Measurements from ENCODE around the gene ADGRL1. TPM values are rescaled to one million over a fixed set of nuclear protein-coding genes. Genes with fewer than 3 reads are reported as not detected.

Gene ADGRL1
- total RNA-seq, 1 experiment from 2014 or later: 88.6 TPM

DNA sequence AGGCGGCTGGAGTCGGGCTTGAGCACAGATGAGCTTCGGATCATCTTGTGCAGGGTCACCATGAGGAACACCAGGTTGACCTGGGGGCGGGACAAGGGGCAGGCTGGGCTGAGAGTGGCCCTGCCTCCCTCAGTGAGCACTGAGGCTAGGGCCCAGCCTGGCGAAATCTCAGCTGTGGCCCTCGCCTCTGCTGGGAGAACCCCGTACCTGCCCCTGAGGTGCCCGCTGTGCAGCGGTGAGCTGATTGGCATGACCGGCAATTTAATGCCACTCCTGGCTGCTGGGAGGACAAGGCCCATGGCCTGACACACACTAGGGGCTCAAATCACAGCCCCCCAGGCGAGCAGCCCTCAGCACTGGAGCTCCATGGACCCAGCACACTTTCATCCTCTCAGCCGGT lies 49.8 kb downstream of the ADGRL1 start:
- no peak for ATAC-seq
- TF ChIP-seq ZFX (IDR thresholded peaks at IDR 0.05) (no peak), ZNF274 (IDR thresholded peaks at IDR 0.05; ENCODE audit: low read depth, low read length) (no peak)
- TF ChIP-seq, protein P1, sequence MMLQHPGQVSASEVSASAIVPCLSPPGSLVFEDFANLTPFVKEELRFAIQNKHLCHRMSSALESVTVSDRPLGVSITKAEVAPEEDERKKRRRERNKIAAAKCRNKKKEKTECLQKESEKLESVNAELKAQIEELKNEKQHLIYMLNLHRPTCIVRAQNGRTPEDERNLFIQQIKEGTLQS (IDR thresholded peaks at IDR 0.05): no peak
- DNase-seq (ENCODE audit: low read depth, low spot score): no peak
- Histone ChIP-seq H3K9ac (ENCODE audit: low read length) (no peak overlapping the region), H3K9me2 (ENCODE audit: insufficient read depth) (no peaks in the 10 kb centered on the region), H3K4me2 (ENCODE audit: low read length) (no peak overlapping the region), H3K79me2 (ENCODE audit: insufficient read depth, low read length) (no peaks in the 10 kb centered on the region), H3K27ac (ENCODE audit: low read depth, low read length) (no peak overlapping the region), H3K27me3 (ENCODE audit: insufficient read depth, low read length) (no peaks in the 10 kb centered on the region), H3K9me3 (ENCODE audit: control insufficient read depth in 1 of 2, insufficient read depth in 1 of 2, low read depth in 1 of 2, low read length in 2 of 2) (no peaks in the 10 kb centered on the region), H3K36me3 (ENCODE audit: control insufficient read depth in 1 of 2, insufficient read depth in 2 of 2, low read length in 2 of 2) (peaks cover 48 to 51% of the 10 kb centered on the region in 2 experiments), H3K4me3 (replicated peaks in 1 of 2; ENCODE audit: low read depth in 1 of 2, low read length in 2 of 2) (no peak overlapping the region), H4K20me1 (ENCODE audit: insufficient read depth) (no peaks in the 10 kb centered on the region), H3K4me1 (ENCODE audit: control insufficient read depth in 1 of 2, insufficient read depth in 2 of 2, low read length in 2 of 2) (no peaks in the 10 kb centered on the region), H2AFZ (ENCODE audit: low read depth, low read length, poor library complexity, severe bottlenecking) (no peak overlapping the region)
- RAD21 ChIA-PET (ENCODE audit: low non-redundant PET in 1 of 2, low total read pairs in 2 of 2, uncharacterized antibody in 2 of 2, unreplicated experiment in 2 of 2): no interaction called here
- POLR2A ChIA-PET: no interaction called here
- CTCF ChIA-PET: no interaction called here
- no TSS peak for BruUV-seq (replicated peaks)
- intact Hi-C loops (cut with micrococcal nuclease): no loop called here

DNA sequence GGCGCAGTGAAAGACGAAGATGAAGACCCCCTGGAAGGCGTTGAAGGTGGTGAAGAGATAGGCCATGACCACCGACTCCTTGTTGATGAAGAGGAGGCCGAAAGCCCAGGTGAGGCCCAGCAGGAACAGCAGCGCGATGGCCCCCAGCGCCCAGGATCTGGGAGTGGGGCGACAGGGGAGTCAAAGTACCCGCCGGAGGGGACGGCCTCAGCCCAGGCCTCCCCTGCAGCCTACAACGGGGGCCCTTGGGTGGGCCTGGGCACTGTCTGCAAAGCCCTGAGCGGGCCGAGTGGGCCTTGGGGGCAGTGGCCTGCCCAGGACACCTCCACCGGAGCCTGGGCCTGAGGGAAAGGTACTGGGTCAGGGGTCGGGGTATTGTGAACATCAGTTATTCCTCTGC lies 50.6 kb downstream of the ADGRL1 start:
- Histone ChIP-seq H3K9me3 (ENCODE audit: control insufficient read depth in 1 of 2, insufficient read depth in 1 of 2, low read depth in 1 of 2, low read length in 2 of 2) (no peaks in the 10 kb centered on the region), H3K79me2 (ENCODE audit: insufficient read depth, low read length) (no peaks in the 10 kb centered on the region), H3K9me2 (ENCODE audit: insufficient read depth) (no peaks in the 10 kb centered on the region), H3K4me3 (replicated peaks in 1 of 2; ENCODE audit: low read depth in 1 of 2, low read length in 2 of 2) (no peak overlapping the region), H3K4me1 (ENCODE audit: control insufficient read depth in 1 of 2, insufficient read depth in 2 of 2, low read length in 2 of 2) (no peaks in the 10 kb centered on the region), H3K27ac (ENCODE audit: low read depth, low read length) (no peak overlapping the region), H2AFZ (ENCODE audit: low read depth, low read length, poor library complexity, severe bottlenecking) (no peak overlapping the region), H3K4me2 (ENCODE audit: low read length) (no peak overlapping the region), H4K20me1 (ENCODE audit: insufficient read depth) (no peaks in the 10 kb centered on the region), H3K27me3 (ENCODE audit: insufficient read depth, low read length) (no peaks in the 10 kb centered on the region), H3K36me3 (ENCODE audit: control insufficient read depth in 1 of 2, insufficient read depth in 2 of 2, low read length in 2 of 2) (peaks cover 45 to 49% of the 10 kb centered on the region in 2 experiments), H3K9ac (ENCODE audit: low read length) (no peak overlapping the region)
- POLR2A ChIA-PET: no interaction called here
- no peak for ATAC-seq
- RAD21 ChIA-PET (ENCODE audit: low non-redundant PET in 1 of 2, low total read pairs in 2 of 2, uncharacterized antibody in 2 of 2, unreplicated experiment in 2 of 2): no interaction called here
- TF ChIP-seq SRF (IDR thresholded peaks at IDR 0.05; ENCODE audit: low read depth) (no peak), ZFX (IDR thresholded peaks at IDR 0.05) (no peak), CBX3 (IDR thresholded peaks at IDR 0.05; ENCODE audit: low read depth) (no peak), POLR2AphosphoS5 (IDR thresholded peaks at IDR 0.05; ENCODE audit: low read depth, low read length) (no peak), RAD21 (IDR thresholded peaks at IDR 0.05; ENCODE audit: low read depth) (no peak), SP1 (IDR thresholded peaks at IDR 0.05; ENCODE audit: low read depth) (no peak), SIN3A (IDR thresholded peaks at IDR 0.05; ENCODE audit: low read depth) (no peak), TCF7L2 (IDR thresholded peaks at IDR 0.05; ENCODE audit: borderline replicate concordance, extremely low read depth, insufficient read depth, insufficient read length) (no peak), EZH2 (IDR thresholded peaks at IDR 0.05) (no peak), CEBPB (IDR thresholded peaks at IDR 0.05; ENCODE audit: low read depth) (no peak)
- TF ChIP-seq, protein P2, sequence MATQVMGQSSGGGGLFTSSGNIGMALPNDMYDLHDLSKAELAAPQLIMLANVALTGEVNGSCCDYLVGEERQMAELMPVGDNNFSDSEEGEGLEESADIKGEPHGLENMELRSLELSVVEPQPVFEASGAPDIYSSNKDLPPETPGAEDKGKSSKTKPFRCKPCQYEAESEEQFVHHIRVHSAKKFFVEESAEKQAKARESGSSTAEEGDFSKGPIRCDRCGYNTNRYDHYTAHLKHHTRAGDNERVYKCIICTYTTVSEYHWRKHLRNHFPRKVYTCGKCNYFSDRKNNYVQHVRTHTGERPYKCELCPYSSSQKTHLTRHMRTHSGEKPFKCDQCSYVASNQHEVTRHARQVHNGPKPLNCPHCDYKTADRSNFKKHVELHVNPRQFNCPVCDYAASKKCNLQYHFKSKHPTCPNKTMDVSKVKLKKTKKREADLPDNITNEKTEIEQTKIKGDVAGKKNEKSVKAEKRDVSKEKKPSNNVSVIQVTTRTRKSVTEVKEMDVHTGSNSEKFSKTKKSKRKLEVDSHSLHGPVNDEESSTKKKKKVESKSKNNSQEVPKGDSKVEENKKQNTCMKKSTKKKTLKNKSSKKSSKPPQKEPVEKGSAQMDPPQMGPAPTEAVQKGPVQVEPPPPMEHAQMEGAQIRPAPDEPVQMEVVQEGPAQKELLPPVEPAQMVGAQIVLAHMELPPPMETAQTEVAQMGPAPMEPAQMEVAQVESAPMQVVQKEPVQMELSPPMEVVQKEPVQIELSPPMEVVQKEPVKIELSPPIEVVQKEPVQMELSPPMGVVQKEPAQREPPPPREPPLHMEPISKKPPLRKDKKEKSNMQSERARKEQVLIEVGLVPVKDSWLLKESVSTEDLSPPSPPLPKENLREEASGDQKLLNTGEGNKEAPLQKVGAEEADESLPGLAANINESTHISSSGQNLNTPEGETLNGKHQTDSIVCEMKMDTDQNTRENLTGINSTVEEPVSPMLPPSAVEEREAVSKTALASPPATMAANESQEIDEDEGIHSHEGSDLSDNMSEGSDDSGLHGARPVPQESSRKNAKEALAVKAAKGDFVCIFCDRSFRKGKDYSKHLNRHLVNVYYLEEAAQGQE (IDR thresholded peaks at IDR 0.05; ENCODE audit: low read depth): no peak
- TF ChIP-seq, protein P3, sequence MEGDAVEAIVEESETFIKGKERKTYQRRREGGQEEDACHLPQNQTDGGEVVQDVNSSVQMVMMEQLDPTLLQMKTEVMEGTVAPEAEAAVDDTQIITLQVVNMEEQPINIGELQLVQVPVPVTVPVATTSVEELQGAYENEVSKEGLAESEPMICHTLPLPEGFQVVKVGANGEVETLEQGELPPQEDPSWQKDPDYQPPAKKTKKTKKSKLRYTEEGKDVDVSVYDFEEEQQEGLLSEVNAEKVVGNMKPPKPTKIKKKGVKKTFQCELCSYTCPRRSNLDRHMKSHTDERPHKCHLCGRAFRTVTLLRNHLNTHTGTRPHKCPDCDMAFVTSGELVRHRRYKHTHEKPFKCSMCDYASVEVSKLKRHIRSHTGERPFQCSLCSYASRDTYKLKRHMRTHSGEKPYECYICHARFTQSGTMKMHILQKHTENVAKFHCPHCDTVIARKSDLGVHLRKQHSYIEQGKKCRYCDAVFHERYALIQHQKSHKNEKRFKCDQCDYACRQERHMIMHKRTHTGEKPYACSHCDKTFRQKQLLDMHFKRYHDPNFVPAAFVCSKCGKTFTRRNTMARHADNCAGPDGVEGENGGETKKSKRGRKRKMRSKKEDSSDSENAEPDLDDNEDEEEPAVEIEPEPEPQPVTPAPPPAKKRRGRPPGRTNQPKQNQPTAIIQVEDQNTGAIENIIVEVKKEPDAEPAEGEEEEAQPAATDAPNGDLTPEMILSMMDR (IDR thresholded peaks at IDR 0.05 in 2 of 3, conservative IDR thresholded peaks at IDR 0.05 in 1 of 3; ENCODE audit: borderline replicate concordance in 1 of 3, insufficient read depth in 1 of 3, low read depth in 2 of 3, low read length in 2 of 3): no peak
- intact Hi-C loops (cut with micrococcal nuclease): no loop called here
- CTCF ChIA-PET: no interaction called here
- BruUV-seq (replicated peaks): no TSS peak
- DNase-seq (ENCODE audit: low read depth, low spot score): no peak
